K562 (cell line): ENCODE measurements around the gene MYO1F. TPM values are rescaled to one million over a fixed set of nuclear protein-coding genes. Genes with fewer than 3 reads are reported as not detected.
A peak's percentile ranks its signal among the peaks of the same experiment; 100 is the strongest.

Source experiments
- ATAC-seq: fragments of 200-7000 bp; cut with Tn5 transposase; 3 replicates; pipeline ENCODE4 v1.9.1; 2020; ENCODE audit warnings: moderate library complexity
- BruUV-seq: library from RNA; stranded (reverse); fragments of 400-500 nt; replicated peaks from 2 replicates; lab custom pipeline; 2021; lab: Mats Ljungman, UMichigan
- CTCF ChIA-PET: fragments of 300-600 bp; formaldehyde crosslinking; extraction: SDS; loops from one replicate; lab custom pipeline; 2021; ENCODE audit warnings: low intra/inter-chr PET ratio; lab: Yijun Ruan, JAX
- POLR2A ChIA-PET: fragments of 300-600, 350-650 bp; sonication (Branson Sonifier 250); formaldehyde crosslinking; extraction: SDS; loops from one replicate; lab custom pipeline; 2021; ENCODE audit warnings: antibody characterized with exemption, inconsistent platforms; lab: Yijun Ruan, JAX
- DNase-seq, 4 experiments: peaks; one replicate each; pipeline versions ENCODE4 v3.0.0 to v3.0.0-alpha.2; 2011 to 2018; ENCODE audit warnings: low spot score in 3 of 4, mixed read lengths in 3 of 4; ENCODE audit errors: extremely low read depth in 1 of 4
- FAIRE-seq: peaks from 2 replicates; lab custom pipeline; 2011; peaks lifted over from hg19 to GRCh38; lab: Jason Lieb, UNC
- H2AFZ ChIP-seq: 2 replicates; pipeline ENCODE4 v1.6.0; 2011; ENCODE audit warnings: low read depth, low read length, control low read depth, inconsistent platforms
- H3K27ac ChIP-seq: fragments of 200-600 bp; 3 replicates; pipeline ENCODE4 v1.8.0; 2011; ENCODE audit warnings: low read depth, mild to moderate bottlenecking, control low read depth, inconsistent platforms, low read length, moderate library complexity, mixed read lengths; ENCODE audit errors: extremely low read depth
- H3K27me3 ChIP-seq, 2 experiments: fragments of 300-600 bp in 1 of 2; 2 replicates in 1 of 2; 3 replicates in 1 of 2; pipeline versions ENCODE4 v1.6.0 to v1.8.0; 2011; ENCODE audit warnings: inconsistent platforms in 2 of 2, low read length in 2 of 2, mild to moderate bottlenecking in 1 of 2, mixed read lengths in 1 of 2, moderate library complexity in 1 of 2; ENCODE audit not compliant: control insufficient read depth in 2 of 2, insufficient read depth in 2 of 2
- H3K36me3 ChIP-seq: fragments of 300-600 bp; 3 replicates; pipeline ENCODE4 v1.8.0; 2011; ENCODE audit warnings: mild to moderate bottlenecking, low read length, inconsistent platforms; ENCODE audit not compliant: control insufficient read depth, insufficient read depth
- H3K4me1 ChIP-seq, 2 experiments: fragments of 200-600 bp in 1 of 2; replicated peaks in 1 of 2; 2 replicates in 1 of 2; 3 replicates in 1 of 2; pipeline versions ENCODE4 v1.5.1 to v1.8.0; 2011; ENCODE audit warnings: inconsistent platforms in 2 of 2, low read length in 2 of 2, mild to moderate bottlenecking in 1 of 2, mixed read lengths in 1 of 2, moderate library complexity in 1 of 2; ENCODE audit not compliant: control insufficient read depth in 2 of 2, insufficient read depth in 2 of 2
- H3K4me2 ChIP-seq: 2 replicates; pipeline ENCODE4 v1.6.1; 2011; ENCODE audit warnings: low read length, control low read depth, inconsistent platforms, mixed read lengths; ENCODE audit not compliant: insufficient read depth
- H3K4me3 ChIP-seq: fragments of 200-600 bp; sonication (generic), shearing (Covaris generic); 2 replicates; pipeline ENCODE4 v1.5.1; 2016; ENCODE audit warnings: control low read depth, inconsistent platforms
- H3K79me2 ChIP-seq: fragments of 200-600 bp; 3 replicates; pipeline ENCODE4 v1.8.0; 2011; ENCODE audit warnings: low read length, inconsistent platforms; ENCODE audit not compliant: control insufficient read depth, insufficient read depth
- H3K9ac ChIP-seq, 2 experiments: 2 replicates each; pipeline versions ENCODE4 v1.6.0 to v1.6.1; 2011; ENCODE audit warnings: low read depth in 2 of 2, low read length in 2 of 2, control low read depth in 1 of 2, inconsistent platforms in 1 of 2, mild to moderate bottlenecking in 1 of 2, mixed read lengths in 1 of 2; ENCODE audit not compliant: insufficient read depth in 1 of 2
- H3K9me1 ChIP-seq: one replicate; pipeline ENCODE4 v1.6.0; 2011; ENCODE audit warnings: inconsistent platforms, mild to moderate bottlenecking, low read length, moderate library complexity; ENCODE audit not compliant: control insufficient read depth, insufficient read depth
- H3K9me3 ChIP-seq: replicated peaks from 2 replicates; pipeline ENCODE4 v1.5.1; 2011; ENCODE audit warnings: low read depth, low read length, inconsistent platforms; ENCODE audit not compliant: control insufficient read depth, insufficient read depth
- H4K20me1 ChIP-seq: replicated peaks from 2 replicates; pipeline ENCODE4 v1.6.1; 2011; ENCODE audit warnings: low read length, inconsistent platforms, mixed read lengths; ENCODE audit not compliant: control insufficient read depth, insufficient read depth
- AFF4 ChIP-seq: sonication (generic); formaldehyde crosslinking; IDR thresholded peaks from 2 replicates; pipeline ENCODE4 v1.8.0; 2023; ENCODE audit warnings: mild to moderate bottlenecking, missing genetic modification reagents
- CC2D1A ChIP-seq: fragments of 450-650 bp; IDR thresholded peaks from 2 replicates; pipeline ENCODE4 v1.6.1; 2017; ENCODE audit warnings: mild to moderate bottlenecking
- CXXC5 ChIP-seq: fragments of 250-450 bp; sonication (Bioruptor Pico); IDR thresholded peaks from 2 replicates; pipeline ENCODE4 v1.8.0; 2022; ENCODE audit warnings: inconsistent platforms, mild to moderate bottlenecking, moderate library complexity
- E2F4 ChIP-seq: sonication (generic); formaldehyde crosslinking; IDR thresholded peaks from 2 replicates; pipeline ENCODE4 v1.8.0; 2022; ENCODE audit warnings: mild to moderate bottlenecking, low read depth, missing genetic modification reagents
- E2F6 ChIP-seq, 2 experiments: IDR thresholded peaks; 2 replicates each; pipeline ENCODE4 v1.6.1; 2011; ENCODE audit warnings: borderline replicate concordance in 1 of 2, control low read depth in 1 of 2, low read depth in 1 of 2, low read length in 1 of 2, mild to moderate bottlenecking in 1 of 2, mixed read lengths in 1 of 2, moderate library complexity in 1 of 2; ENCODE audit not compliant: insufficient read depth in 1 of 2, insufficient read length in 1 of 2, poor library complexity in 1 of 2, severe bottlenecking in 1 of 2; ENCODE audit errors: extremely low read depth in 1 of 2
- HSF4 ChIP-seq: fragments of 250-450 bp; sonication (Bioruptor Pico); IDR thresholded peaks from 2 replicates; pipeline ENCODE4 v2.1.2; 2022; ENCODE audit warnings: mild to moderate bottlenecking, moderate library complexity, borderline replicate concordance
- ILF3 ChIP-seq: fragments of 450-650 bp; IDR thresholded peaks from 2 replicates; pipeline ENCODE4 v1.6.1; 2018; ENCODE audit warnings: antibody characterized with exemption, mild to moderate bottlenecking, moderate library complexity, borderline replicate concordance
- NCOR1 ChIP-seq: fragments of 450-650 bp; IDR thresholded peaks from 2 replicates; pipeline ENCODE4 v1.6.1; 2016; ENCODE audit warnings: mild to moderate bottlenecking, moderate library complexity
- ZBTB33 ChIP-seq: sonication (generic); formaldehyde crosslinking; IDR thresholded peaks from 2 replicates; pipeline ENCODE4 v1.8.1; 2023; ENCODE audit warnings: mild to moderate bottlenecking, missing genetic modification reagents
- ZBTB7A ChIP-seq: IDR thresholded peaks from 2 replicates; pipeline ENCODE4 v1.6.1; 2011; ENCODE audit warnings: low read depth, mild to moderate bottlenecking, low read length, moderate library complexity, borderline replicate concordance; ENCODE audit not compliant: control insufficient read depth
- WGBS: fragments of 100-300 bp; shearing (Covaris generic); methylation state at CpG from one replicate; pipeline ENCODE4 v1.1.6; 2016; ENCODE audit warnings: low coverage, mixed read lengths; ENCODE audit not compliant: insufficient coverage; ENCODE audit errors: missing lambda C conversion rate; 5-methylcytosine and 5-hydroxymethylcytosine counted together
- in situ Hi-C: fragments of 300-500 bp; cut with MboI; formaldehyde crosslinking; loops from 4 replicates; pipeline ENCODE4 v1.15.0; 2018; ENCODE audit warnings: inconsistent platforms, mixed read lengths
- intact Hi-C: fragments of 100-400 bp; cut with micrococcal nuclease; formaldehyde crosslinking; loops from 2 replicates; pipeline ENCODE4 v1.14.2; 2022
- polyA plus RNA-seq, 8 experiments: library from polyadenylated mRNA; depleted of rRNA in 4 of 8; stranded (reverse) in 5 of 8; unstranded in 3 of 8; fragments of >200 nt; fragmentation: Nextera tagmentation in 2 of 8; fragmentation: Illumina TruSeq in 1 of 8; extraction: Ambion mirVana in 2 of 8; extraction: Trizol in 1 of 8; gene quantifications; 2 replicates each; pipeline versions ENCODE4 v1.2.1 to v1.2.3, GENCODE V29; 2011 to 2014; ENCODE audit warnings: inconsistent platforms in 1 of 8, missing spikeins in 1 of 8
- total RNA-seq, 7 experiments: library from RNA; depleted of rRNA in 6 of 7; stranded (reverse); fragments of >200 nt in 6 of 7; fragmentation: Illumina TruSeq in 2 of 7; extraction: Trizol in 2 of 7; gene quantifications; 2 replicates each; pipeline versions ENCODE4 v1.2.1 to v1.2.3, GENCODE V29; 2011 to 2021; ENCODE audit warnings: low replicate concordance in 1 of 7

The MYO1F gene
- total and polyA plus RNA-seq, 9 of the 15 experiments (the other 6 are each of a cell fraction or from before 2014, with no cell fraction given), result 0.78 to 9.4 (median 4.3) TPM

GRCh38 chr19:8511573-8512101 is 65.6 kb downstream of the MYO1F start:
- peaks cover 2% of the 10 kb centered on the region for H3K9me3 ChIP-seq
- no peak overlapping the region for H2AFZ ChIP-seq
- intact Hi-C loops (loop anchor here (5.0 kb wide), 1 partner anchor 99 kb away; the partner anchor contains the start of gene MARCHF2), in situ Hi-C loops (no loop called here)
- H3K4me2 ChIP-seq, result peak overlapping the region; percentile 83
- no peak overlapping the region for H3K9ac ChIP-seq
- H3K9me1 ChIP-seq, result no peaks in the 10 kb centered on the region
- peaks cover 33 to 52% of the 10 kb centered on the region in 2 experiments for H3K4me1 ChIP-seq
- no peaks in the 10 kb centered on the region for H4K20me1 ChIP-seq
- ATAC-seq, result no peak
- ChIA-PET CTCF (no interaction called here), POLR2A (no interaction called here)
- no peaks in the 10 kb centered on the region for H3K27me3 ChIP-seq
- peaks cover 7% of the 10 kb centered on the region; the same call in 1 of the 3 replicates for H3K79me2 ChIP-seq
- H3K27ac ChIP-seq, result no peak overlapping the region
- no peak for DNase-seq
- H3K36me3 ChIP-seq, result peaks cover 2% of the 10 kb centered on the region; the same call in 1 of the 3 replicates
- no TSS peak for BruUV-seq
- no peak for FAIRE-seq
- H3K4me3 ChIP-seq, result no peak overlapping the region
- 89% methylated on average over 11 of the region's 45 CpGs for WGBS
- TF ChIP-seq CXXC5 (CRISPR knock-in tag), result no peak
- peak; percentile 95 for TF ChIP-seq ZBTB33 (CRISPR knock-in tag)
- no peak for TF ChIP-seq E2F4 (CRISPR knock-in tag)
- no peak for TF ChIP-seq AFF4 (CRISPR knock-in tag)
- TF ChIP-seq NCOR1, result no peak
- 0 out of 2 replicates have a peak, but pooled peaks have one; percentile 33 for TF ChIP-seq ZBTB7A
- TF ChIP-seq E2F6 (IDR thresholded peaks at IDR 0.05; ENCODE audit: borderline replicate concordance in 1 of 2, extremely low read depth in 1 of 2, insufficient read depth in 1 of 2, insufficient read length in 1 of 2, low read depth in 1 of 2, low read length in 1 of 2, poor library complexity in 1 of 2, severe bottlenecking in 1 of 2), result peak in 1 of 2 experiments; percentile 58
- TF ChIP-seq CC2D1A, result no peak
- no peak for TF ChIP-seq HSF4 (CRISPR knock-in tag)
- TF ChIP-seq ILF3, result no peak
